ENCODE data around the gene ARF1. TPM values are rescaled to one million over a fixed set of nuclear protein-coding genes. Genes with fewer than 3 reads are reported as not detected.

The ARF1 gene
- total RNA-seq, 2 experiments from 2014 or later: 318 to 322 TPM

DNA sequence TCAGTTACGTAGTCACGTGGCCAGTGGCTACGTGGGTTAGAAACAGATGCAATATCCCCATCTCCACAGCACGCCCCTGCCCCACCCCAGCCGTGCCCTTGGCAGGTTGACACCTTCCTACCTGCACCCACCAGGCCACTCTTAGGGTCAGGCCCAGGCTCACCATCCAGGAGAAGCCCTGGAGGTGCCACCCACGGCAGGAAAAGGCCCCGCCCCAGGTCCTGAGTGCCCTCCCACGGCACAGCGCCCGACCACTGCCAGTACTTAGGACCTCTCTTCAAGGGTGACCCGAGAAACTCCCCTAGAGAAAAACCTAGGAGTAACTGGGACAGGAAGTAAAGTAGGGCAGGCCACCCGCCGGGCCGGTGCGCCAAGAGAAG, 19.1 kb downstream of the ARF1 start:
- H3K27ac ChIP-seq (ENCODE audit: low read depth in 1 of 2, low read length in 2 of 2): peak overlapping the region; percentile 51 to 69
- CTCF ChIA-PET: interaction anchor here (0.9 to 1.2 kb wide), 3 partner anchors 14 to 64 kb away, joined by 3 to 6 read pairs (median 3); partner anchors contain the start of gene IBA57
- H3K4me1 ChIP-seq (ENCODE audit: insufficient read depth, low read length): peaks cover 35% of the 10 kb centered on the region
- TF ChIP-seq, protein P1, sequence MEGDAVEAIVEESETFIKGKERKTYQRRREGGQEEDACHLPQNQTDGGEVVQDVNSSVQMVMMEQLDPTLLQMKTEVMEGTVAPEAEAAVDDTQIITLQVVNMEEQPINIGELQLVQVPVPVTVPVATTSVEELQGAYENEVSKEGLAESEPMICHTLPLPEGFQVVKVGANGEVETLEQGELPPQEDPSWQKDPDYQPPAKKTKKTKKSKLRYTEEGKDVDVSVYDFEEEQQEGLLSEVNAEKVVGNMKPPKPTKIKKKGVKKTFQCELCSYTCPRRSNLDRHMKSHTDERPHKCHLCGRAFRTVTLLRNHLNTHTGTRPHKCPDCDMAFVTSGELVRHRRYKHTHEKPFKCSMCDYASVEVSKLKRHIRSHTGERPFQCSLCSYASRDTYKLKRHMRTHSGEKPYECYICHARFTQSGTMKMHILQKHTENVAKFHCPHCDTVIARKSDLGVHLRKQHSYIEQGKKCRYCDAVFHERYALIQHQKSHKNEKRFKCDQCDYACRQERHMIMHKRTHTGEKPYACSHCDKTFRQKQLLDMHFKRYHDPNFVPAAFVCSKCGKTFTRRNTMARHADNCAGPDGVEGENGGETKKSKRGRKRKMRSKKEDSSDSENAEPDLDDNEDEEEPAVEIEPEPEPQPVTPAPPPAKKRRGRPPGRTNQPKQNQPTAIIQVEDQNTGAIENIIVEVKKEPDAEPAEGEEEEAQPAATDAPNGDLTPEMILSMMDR (IDR thresholded peaks at IDR 0.05): no peak
- peaks cover 32% of the 10 kb centered on the region for H3K4me1 Mint-ChIP-seq (ENCODE audit: low read depth)
- ATAC-seq (ENCODE audit: poor library complexity) (no peak), DNase-seq (peak in 3 of 14 experiments; percentile 28 to 44 (median 31))
- intact Hi-C loops (cut with DNase I, micrococcal nuclease): loop anchor here (10.0 kb wide), 3 partner anchors 107 to 367 kb away; partner anchors contain the start of genes JMJD4 (in 1 of the 2), SNAP47 (in 1 of the 2) and TRIM11 (in 1 of the 2)
- H3K27me3 ChIP-seq (ENCODE audit: control insufficient read depth in 1 of 2, insufficient read depth in 2 of 2, low read length in 2 of 2): no peaks in the 10 kb centered on the region
- peak overlapping the region; percentile 88 for H3K4me3 Mint-ChIP-seq
- no peaks in the 10 kb centered on the region for H3K9me3 Mint-ChIP-seq
- peaks cover 64% of the 10 kb centered on the region for H3K36me3 Mint-ChIP-seq (ENCODE audit: low read depth)
- POLR2A ChIA-PET: interaction anchor here (0.7 to 6.9 kb wide), 5 partner anchors 15 to 537 kb away, joined by 3 to 44 read pairs (median 5); partner anchors contain the start of genes ARF1 and IBA57
- H3K9me3 ChIP-seq (ENCODE audit: control insufficient read depth in 1 of 2, insufficient read depth in 1 of 2, low read length in 2 of 2): no peaks in the 10 kb centered on the region
- H3K4me3 ChIP-seq (ENCODE audit: low read length): peak overlapping the region; percentile 83
- no peaks in the 10 kb centered on the region for H3K27me3 Mint-ChIP-seq
- H3K27ac Mint-ChIP-seq: peak overlapping the region; percentile 87
- peaks cover 58% of the 10 kb centered on the region for H3K36me3 ChIP-seq (ENCODE audit: insufficient read depth, low read length)

DNA sequence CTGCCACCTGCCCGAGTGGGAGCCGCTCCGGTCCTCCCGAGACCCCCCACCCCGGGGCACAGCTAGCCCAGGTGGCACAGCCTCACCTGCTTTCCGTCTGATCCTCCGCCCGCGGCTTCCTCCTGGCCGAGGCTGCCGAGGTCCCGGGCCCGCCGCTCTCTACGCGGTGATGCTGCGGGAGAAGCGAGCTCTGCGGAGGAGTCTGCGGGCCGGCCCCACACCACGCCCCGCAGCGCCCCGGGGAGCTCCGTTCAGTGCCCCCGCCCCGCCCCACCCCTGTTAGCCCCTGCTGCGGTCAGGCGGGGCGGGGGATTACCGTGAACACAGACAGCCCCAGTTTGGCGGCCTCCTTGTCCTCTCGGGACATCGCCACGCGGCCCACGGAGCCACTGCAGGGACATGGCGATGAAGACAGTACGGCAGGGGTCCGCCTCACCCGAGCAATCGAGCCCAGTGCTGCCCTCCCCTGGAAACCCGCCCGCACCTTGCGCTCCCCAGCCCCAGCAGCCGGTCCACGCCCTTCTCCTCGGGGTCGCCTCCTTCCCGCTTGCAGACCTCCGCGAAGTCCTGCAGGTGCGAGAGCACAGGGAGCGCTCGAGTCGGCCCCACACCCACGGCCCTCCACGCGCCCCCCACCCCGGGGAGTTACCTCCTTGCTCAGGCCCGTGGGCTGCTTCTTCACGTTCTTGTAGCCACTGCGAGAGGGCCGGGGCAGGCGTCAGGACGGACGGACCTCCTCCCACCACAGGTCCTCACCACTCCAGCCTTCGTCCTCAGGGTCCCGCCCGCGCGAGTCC, 19.7 kb downstream of the ARF1 start:
- Histone ChIP-seq H3K27ac (ENCODE audit: low read depth in 1 of 2, low read length in 2 of 2) (peak overlapping the region; percentile 51 to 69), H3K9me3 (ENCODE audit: control insufficient read depth in 1 of 2, insufficient read depth in 1 of 2, low read length in 2 of 2) (no peaks in the 10 kb centered on the region), H3K36me3 (ENCODE audit: insufficient read depth, low read length) (peaks cover 57% of the 10 kb centered on the region), H3K4me1 (ENCODE audit: insufficient read depth, low read length) (peaks cover 32% of the 10 kb centered on the region), H3K27me3 (ENCODE audit: control insufficient read depth in 1 of 2, insufficient read depth in 2 of 2, low read length in 2 of 2) (no peaks in the 10 kb centered on the region), H3K4me3 (ENCODE audit: low read length) (peak overlapping the region; percentile 83)
- Mint-ChIP-seq H3K36me3 (ENCODE audit: low read depth) (peaks cover 63% of the 10 kb centered on the region), H3K4me3 (peak overlapping the region; percentile 88), H3K27ac (peak overlapping the region; percentile 87), H3K9me3 (no peaks in the 10 kb centered on the region), H3K4me1 (ENCODE audit: low read depth) (peaks cover 32% of the 10 kb centered on the region), H3K27me3 (no peaks in the 10 kb centered on the region)
- DNase-seq: peak; percentile 41 to 88 (median 57)
- intact Hi-C loops (cut with DNase I, micrococcal nuclease): loop anchor here (2.0 to 10.0 kb wide), 4 partner anchors 43 to 367 kb away; partner anchors contain the start of genes JMJD4 (in 1 of the 2), SNAP47 (in 1 of the 2) and TRIM11 (in 1 of the 2)
- ChIA-PET POLR2A (interaction anchor here (0.7 to 6.9 kb wide), 5 partner anchors 15 to 538 kb away, joined by 3 to 44 read pairs (median 5); partner anchors contain the start of genes ARF1 and IBA57), CTCF (interaction anchor here (0.9 to 1.2 kb wide), 3 partner anchors 15 to 63 kb away, joined by 3 to 6 read pairs (median 3); partner anchors contain the start of gene IBA57)
- TF ChIP-seq, protein P1 (IDR thresholded peaks at IDR 0.05): peak; percentile 30
- ATAC-seq (ENCODE audit: poor library complexity): peak; percentile 56

DNA sequence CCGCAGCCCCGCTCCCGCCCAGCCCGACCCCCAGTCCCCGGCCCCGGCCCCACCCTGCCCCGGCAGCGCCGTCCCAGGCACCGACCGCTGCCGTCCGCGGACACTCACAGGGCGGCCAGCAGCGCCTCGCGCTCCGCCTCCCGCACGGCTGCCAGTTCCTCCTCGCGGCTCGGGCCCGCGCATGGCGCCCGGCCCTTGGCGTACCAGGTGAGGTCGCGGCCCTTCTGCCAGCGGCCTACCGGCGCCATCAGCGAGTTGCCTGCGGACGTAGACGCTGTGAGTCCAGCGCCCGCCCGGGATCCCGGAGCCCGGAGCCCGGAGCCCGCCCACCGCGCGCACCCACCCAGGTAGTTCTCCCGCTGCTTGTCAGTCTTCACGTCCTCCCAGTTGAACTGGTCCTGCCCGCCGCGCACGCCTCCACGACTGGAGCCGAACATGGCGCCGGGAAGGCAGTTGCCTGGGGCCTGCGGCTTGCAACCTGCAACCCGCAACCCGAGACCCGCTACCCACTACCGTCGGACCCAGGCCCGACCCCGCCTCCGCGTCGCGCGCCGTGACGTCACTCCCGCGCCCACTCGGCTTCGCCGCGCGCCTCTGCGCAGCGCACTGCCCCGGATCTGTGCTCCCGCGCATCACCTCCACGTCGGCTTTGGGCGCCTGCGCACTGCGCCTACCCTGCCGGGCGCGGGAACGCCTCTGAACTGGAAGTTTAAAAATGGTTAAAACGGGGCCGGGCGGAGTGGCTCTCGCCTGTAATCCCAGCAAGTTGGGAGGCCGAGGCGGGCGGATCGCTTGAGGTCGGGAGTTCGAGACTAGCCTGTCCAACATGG, 20.5 kb downstream of the ARF1 start, which contains the start of gene C1orf35:
C1orf35 (minus strand) TSS at position 535 of the 830 bp plus-strand sequence; CDS start at position 437, 98 bp downstream.
- Histone ChIP-seq H3K4me1 (ENCODE audit: insufficient read depth, low read length) (peaks cover 37% of the 10 kb centered on the region), H3K27ac (ENCODE audit: low read depth in 1 of 2, low read length in 2 of 2) (peak within 1 kb of the TSS; percentile 77 to 87), H3K36me3 (ENCODE audit: insufficient read depth, low read length) (peaks cover 55% of the 10 kb centered on the region), H3K27me3 (ENCODE audit: control insufficient read depth in 1 of 2, insufficient read depth in 2 of 2, low read length in 2 of 2) (no peaks in the 10 kb centered on the region), H3K9me3 (ENCODE audit: control insufficient read depth in 1 of 2, insufficient read depth in 1 of 2, low read length in 2 of 2) (no peaks in the 10 kb centered on the region), H3K4me3 (ENCODE audit: low read length) (peak within 1 kb of the TSS; percentile 83)
- H3K4me3 Mint-ChIP-seq: peak within 1 kb of the TSS; percentile 96
- DNase-seq: peak; percentile 87 to 96 (median 92)
- peak within 1 kb of the TSS; percentile 97 for H3K27ac Mint-ChIP-seq
- ATAC-seq (ENCODE audit: poor library complexity): peak; percentile 78
- H3K27me3 Mint-ChIP-seq: no peaks in the 10 kb centered on the region
- peaks cover 55% of the 10 kb centered on the region for H3K36me3 Mint-ChIP-seq (ENCODE audit: low read depth)
- intact Hi-C loops (cut with DNase I, micrococcal nuclease): loop anchor here (1.0 to 10.0 kb wide), 6 partner anchors 21 to 368 kb away; partner anchors contain the start of genes ARF1 (in 1 of the 2), JMJD4 (in 1 of the 2), SNAP47 (in 1 of the 2) and TRIM11 (in 1 of the 2)
- ChIA-PET CTCF (no interaction called here), POLR2A (interaction anchor here (6.9 kb wide), 1 partner anchor 20 kb away, joined by 44 read pairs; the partner anchor contains the start of gene ARF1)
- H3K4me1 Mint-ChIP-seq (ENCODE audit: low read depth): peaks cover 33% of the 10 kb centered on the region
- TF ChIP-seq, protein P1 (IDR thresholded peaks at IDR 0.05): no peak
- no peaks in the 10 kb centered on the region for H3K9me3 Mint-ChIP-seq

Measured in CD4-positive, alpha-beta T cell (primary cell).